ENCODE data around the gene AKR7A3.
A peak's percentile ranks its signal among the peaks of the same experiment; 100 is the strongest.
"Not testable (repeated sequence)": the region's sequence is repeated elsewhere in the genome, so short reads cannot be mapped to it uniquely, and the experiment has no call there.

GRCh38 chr1:19269427-19270342, 18.9 kb downstream of the AKR7A3 start:
- TF ChIP-seq CTCF (conservative IDR thresholded peaks at IDR 0.05), result peak; percentile 26
- not testable (repeated sequence) for TF ChIP-seq ZFX (IDR thresholded peaks at IDR 0.05)
